GM12801 (cell line): ENCODE data around the gene MSH3.

Source experiments
- CTCF ChIP-seq: IDR thresholded peaks from one replicate; pipeline ENCODE4 v1.5.1; 2011; ENCODE audit warnings: control low read depth; ENCODE audit not compliant: insufficient read length; ENCODE audit errors: extremely low read depth

The MSH3 gene

GRCh38 chr5:80698369-80698768, 43.9 kb downstream of the MSH3 start:
- no peak for TF ChIP-seq CTCF

DNA sequence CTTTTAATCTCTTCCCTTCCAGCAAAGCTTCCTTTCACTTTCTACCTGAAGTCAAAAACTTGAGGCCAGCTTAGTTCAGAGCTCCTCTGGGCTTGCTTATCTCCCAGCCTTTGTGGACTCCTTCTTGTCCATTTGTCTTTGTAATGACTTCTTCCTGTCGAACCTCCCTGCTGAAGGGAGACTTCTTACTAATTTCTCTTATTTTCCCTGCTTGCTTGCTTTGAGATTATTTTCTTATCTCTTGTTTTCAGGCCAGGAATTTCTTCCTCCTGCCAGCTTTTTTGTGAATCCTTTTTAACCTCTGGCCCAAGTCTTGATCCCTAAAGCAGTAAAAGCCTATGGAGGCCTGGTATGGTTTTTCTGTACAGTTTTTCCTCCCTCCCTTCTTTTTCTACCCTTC, 47.1 kb downstream of the MSH3 start:
- no peak for TF ChIP-seq CTCF

- TF ChIP-seq CTCF, result no peak
Observed at GRCh38 chr5:80703291-80703690, 48.8 kb downstream of the MSH3 start.

- no peak for TF ChIP-seq CTCF
Observed at GRCh38 chr5:80703747-80704146, 49.3 kb downstream of the MSH3 start.

DNA sequence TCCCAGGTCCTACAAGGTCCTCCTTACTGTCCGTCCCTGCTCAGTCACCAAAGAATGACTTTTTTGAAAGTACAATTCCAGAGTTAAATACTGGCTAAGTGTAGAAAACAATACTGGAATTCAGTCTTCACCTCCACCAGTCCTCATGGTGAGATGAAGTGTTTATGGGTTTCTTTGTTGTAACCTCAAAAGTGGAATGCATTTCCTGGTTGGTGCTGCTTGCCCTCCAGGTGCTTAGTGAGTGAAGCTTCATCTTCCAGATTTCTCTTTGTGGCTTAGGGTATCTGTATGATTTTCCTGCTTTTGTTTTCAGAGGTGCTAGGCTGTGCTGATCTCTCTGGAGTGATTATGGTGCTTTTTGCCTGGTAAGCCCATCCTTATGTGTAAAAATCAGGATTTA, 49.8 kb downstream of the MSH3 start:
- no peak for TF ChIP-seq CTCF

GRCh38 chr5:80705216-80705769, 50.8 kb downstream of the MSH3 start:
- TF ChIP-seq CTCF, result no peak

DNA sequence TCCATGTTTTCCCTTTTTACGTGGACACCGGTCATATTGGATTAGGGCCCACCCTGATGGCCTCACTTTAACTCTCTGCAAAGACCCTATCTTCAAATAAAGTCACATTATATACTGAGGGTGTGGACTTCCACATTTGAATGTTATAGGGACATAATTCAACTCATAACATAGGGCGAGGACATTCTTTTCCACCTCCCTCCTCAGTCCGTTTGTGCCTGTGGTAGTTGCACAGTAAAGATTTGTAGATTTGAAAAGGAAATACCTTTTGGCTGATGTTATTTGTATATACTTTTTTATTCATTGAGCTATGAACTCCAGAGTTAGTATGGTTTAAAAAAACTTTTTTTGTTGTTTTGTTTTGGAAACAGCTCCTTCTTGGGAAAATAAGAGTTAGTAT, 51.3 kb downstream of the MSH3 start:
- no peak for TF ChIP-seq CTCF
